Measurements from ENCODE around the gene DTX1. TPM values are rescaled to one million over a fixed set of nuclear protein-coding genes. Genes with fewer than 3 reads are reported as not detected.
A peak's percentile ranks its signal among the peaks of the same experiment; 100 is the strongest.

Gene DTX1
- total RNA-seq, 3 donors from 2014 or later: 7.9 to 46.6 (median 20.0) TPM

DNA sequence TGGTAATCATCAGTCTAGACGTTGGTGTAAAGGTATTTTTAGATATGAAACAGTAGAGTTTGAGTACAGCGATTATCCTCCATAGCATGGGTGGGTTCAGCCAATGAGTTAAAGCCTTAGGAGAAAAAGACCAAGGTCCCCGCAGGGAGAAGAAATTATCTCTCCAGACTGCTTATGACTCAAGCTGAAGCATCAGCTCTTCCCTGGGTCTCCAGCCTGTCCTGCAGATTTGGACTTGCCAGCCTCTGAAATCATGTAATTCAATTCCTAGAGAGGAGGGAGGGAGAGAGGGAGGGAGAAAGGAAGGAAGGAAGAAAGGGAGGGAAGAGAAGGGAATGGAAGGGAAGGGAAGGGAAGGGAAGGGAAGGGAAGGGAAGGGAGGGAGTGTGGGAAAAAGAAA is 12.0 kb upstream of the DTX1 start:
- Histone ChIP-seq H3K27ac (no peak overlapping the region), H3K4me3 (no peak overlapping the region), H3K27me3 (no peaks in the 10 kb centered on the region), H3K4me1 (no peaks in the 10 kb centered on the region), H3K36me3 (no peaks in the 10 kb centered on the region), H3K9me3 (no peaks in the 10 kb centered on the region)
- intact Hi-C loops (cut with DNase I; ENCODE audit: low total_unique reads): loop anchor here (10.0 kb wide), 1 partner anchor 500 kb away; no protein-coding TSS in a partner anchor
- TF ChIP-seq POLR2A (IDR thresholded peaks at IDR 0.05) (no peak), POLR2AphosphoS5 (IDR thresholded peaks at IDR 0.05) (no peak)
- TF ChIP-seq, protein P1, sequence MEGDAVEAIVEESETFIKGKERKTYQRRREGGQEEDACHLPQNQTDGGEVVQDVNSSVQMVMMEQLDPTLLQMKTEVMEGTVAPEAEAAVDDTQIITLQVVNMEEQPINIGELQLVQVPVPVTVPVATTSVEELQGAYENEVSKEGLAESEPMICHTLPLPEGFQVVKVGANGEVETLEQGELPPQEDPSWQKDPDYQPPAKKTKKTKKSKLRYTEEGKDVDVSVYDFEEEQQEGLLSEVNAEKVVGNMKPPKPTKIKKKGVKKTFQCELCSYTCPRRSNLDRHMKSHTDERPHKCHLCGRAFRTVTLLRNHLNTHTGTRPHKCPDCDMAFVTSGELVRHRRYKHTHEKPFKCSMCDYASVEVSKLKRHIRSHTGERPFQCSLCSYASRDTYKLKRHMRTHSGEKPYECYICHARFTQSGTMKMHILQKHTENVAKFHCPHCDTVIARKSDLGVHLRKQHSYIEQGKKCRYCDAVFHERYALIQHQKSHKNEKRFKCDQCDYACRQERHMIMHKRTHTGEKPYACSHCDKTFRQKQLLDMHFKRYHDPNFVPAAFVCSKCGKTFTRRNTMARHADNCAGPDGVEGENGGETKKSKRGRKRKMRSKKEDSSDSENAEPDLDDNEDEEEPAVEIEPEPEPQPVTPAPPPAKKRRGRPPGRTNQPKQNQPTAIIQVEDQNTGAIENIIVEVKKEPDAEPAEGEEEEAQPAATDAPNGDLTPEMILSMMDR (IDR thresholded peaks at IDR 0.05): no peak
- no peak for DNase-seq (ENCODE audit: low spot score in 2 of 2)

DNA sequence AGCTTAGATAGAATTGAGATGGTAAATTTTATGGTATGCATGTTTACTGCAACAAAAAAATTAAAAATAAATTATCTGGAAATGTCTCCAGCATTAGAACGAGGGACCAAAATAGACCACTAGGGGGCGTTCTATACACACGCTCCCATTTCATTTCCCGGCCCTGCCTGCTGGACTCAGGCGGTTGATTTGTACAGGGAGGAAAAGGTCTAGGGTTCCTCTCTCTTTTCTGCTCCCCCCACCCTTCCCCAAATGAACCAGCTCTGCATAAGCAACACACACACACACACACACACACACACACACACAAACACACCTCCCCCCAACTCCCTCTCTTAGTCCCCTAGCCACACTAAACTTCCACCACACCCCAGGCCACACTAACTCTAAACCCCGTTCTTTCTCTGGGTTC is 7.8 kb upstream of the DTX1 start:
- no peak for DNase-seq (ENCODE audit: low spot score in 2 of 2)
- Histone ChIP-seq H3K4me1 (no peaks in the 10 kb centered on the region), H3K36me3 (no peaks in the 10 kb centered on the region), H3K9me3 (no peaks in the 10 kb centered on the region), H3K27me3 (no peaks in the 10 kb centered on the region), H3K27ac (no peak overlapping the region), H3K4me3 (no peak overlapping the region)
- TF ChIP-seq, protein P1 (IDR thresholded peaks at IDR 0.05): peak; percentile 47 to 77 (median 75)
- TF ChIP-seq POLR2AphosphoS5 (IDR thresholded peaks at IDR 0.05): no peak
- intact Hi-C loops (cut with DNase I; ENCODE audit: low total_unique reads): loop anchor here (10.0 kb wide), 1 partner anchor 496 kb away; no protein-coding TSS in a partner anchor

DNA sequence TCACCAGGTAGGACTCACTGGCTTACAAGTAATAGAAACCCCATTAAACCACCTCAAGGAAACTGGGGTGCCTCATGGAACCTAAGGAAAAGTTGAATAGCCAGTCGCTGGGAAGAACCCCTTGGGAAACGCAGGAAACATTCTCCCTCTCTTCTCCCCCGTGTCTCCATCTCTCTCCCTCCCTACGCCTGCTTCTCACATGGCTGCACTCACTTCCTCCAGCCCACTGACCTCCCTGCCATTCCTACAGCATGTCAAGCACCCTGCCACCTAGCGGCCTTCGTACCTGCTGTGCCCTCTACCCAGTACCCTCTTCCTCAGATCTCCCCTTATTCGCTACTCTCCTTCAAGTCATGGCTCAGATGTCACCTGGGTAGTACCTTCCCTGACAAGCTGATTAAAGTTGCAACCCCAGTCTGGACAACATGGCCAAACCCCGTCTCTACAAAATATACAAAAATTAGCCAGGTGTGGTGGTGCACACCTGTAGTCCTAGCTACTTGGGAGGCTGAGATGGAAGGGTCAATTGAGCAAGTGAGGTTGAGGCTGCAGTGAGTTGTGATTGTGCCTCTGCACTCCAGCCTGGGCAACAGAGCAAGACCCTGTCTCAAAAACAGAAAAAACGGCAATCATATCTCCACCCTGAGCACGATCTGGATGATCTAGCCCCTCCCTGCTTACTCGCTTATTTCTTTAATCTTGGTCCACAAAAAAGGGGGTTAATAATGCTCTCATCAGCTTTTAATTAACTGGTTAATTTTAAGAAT is 6.4 kb upstream of the DTX1 start:
- H3K36me3 ChIP-seq: no peaks in the 10 kb centered on the region
- DNase-seq (ENCODE audit: low spot score in 2 of 2): no peak
- TF ChIP-seq POLR2A (IDR thresholded peaks at IDR 0.05): no peak
- TF ChIP-seq, protein P1 (IDR thresholded peaks at IDR 0.05): peak in 1 of 3 donors; percentile 9
- no peak overlapping the region for H3K27ac ChIP-seq
- H3K27me3 ChIP-seq: no peaks in the 10 kb centered on the region
- no peaks in the 10 kb centered on the region for H3K9me3 ChIP-seq
- intact Hi-C loops (cut with DNase I; ENCODE audit: low total_unique reads): loop anchor here (10.0 kb wide), 1 partner anchor 495 kb away; no protein-coding TSS in a partner anchor
- no peak overlapping the region for H3K4me3 ChIP-seq
- H3K4me1 ChIP-seq: no peaks in the 10 kb centered on the region

DNA sequence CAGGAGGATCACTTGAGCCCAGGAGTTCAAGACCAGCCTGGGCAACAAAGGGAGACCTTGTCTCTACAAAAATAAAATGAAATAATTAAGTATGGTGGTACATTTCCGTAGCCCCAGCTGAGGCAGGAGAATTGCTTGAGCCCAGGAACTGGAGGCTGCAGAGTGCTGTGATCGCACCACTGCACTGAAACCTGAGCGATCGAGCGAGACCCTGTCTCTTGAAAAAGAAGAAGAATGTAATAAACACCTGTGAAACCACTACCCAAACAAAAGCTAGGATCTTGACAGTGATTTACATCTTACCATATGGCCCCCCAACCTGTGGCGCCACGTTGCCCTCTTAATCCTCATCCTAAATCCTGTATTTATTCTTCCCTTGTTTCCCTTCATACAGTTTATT is 5.7 kb upstream of the DTX1 start:
- Histone ChIP-seq H3K4me3 (no peak overlapping the region), H3K27me3 (no peaks in the 10 kb centered on the region), H3K27ac (no peak overlapping the region), H3K36me3 (no peaks in the 10 kb centered on the region), H3K9me3 (no peaks in the 10 kb centered on the region), H3K4me1 (no peaks in the 10 kb centered on the region)
- no peak for DNase-seq (ENCODE audit: low spot score in 2 of 2)
- TF ChIP-seq, protein P1 (IDR thresholded peaks at IDR 0.05): no peak
- TF ChIP-seq POLR2A (IDR thresholded peaks at IDR 0.05): no peak
- intact Hi-C loops (cut with DNase I; ENCODE audit: low total_unique reads): no loop called here

DNA sequence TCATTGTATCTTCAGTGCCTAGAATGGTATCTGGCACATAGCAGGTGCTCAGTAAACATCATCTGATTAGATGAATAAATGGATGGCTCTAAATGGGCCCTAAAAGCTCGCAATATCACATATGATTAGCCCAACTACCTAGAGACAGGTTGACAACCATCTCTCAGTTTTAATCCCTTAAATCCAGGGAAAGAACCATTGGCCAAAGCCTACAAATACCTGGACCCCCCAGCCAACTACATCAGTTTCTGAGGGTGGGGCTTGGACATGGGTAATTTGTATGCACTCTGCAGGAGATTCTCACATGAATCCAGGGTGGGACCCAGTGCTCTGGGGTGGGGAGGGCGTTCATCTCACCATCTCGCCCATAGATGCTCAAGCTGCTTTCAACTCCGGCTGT is 4.8 kb upstream of the DTX1 start:
- Histone ChIP-seq H3K9me3 (no peaks in the 10 kb centered on the region), H3K27me3 (peaks cover 0 to under 1% of the 10 kb centered on the region in 2 donors), H3K4me3 (no peak overlapping the region), H3K27ac (no peak overlapping the region), H3K4me1 (no peaks in the 10 kb centered on the region), H3K36me3 (no peaks in the 10 kb centered on the region)
- TF ChIP-seq, protein P1 (IDR thresholded peaks at IDR 0.05): no peak
- TF ChIP-seq POLR2AphosphoS5 (IDR thresholded peaks at IDR 0.05): no peak
- intact Hi-C loops (cut with DNase I; ENCODE audit: low total_unique reads): no loop called here
- DNase-seq (ENCODE audit: low spot score in 2 of 2): no peak
